OCI-LY3 (cell line): Measurements from ENCODE around the gene CCNQ.

Experiments used
- EZH2phosphoT487 ChIP-seq: fragments of 200-600 bp; shearing (Covaris generic); IDR thresholded peaks from 2 replicates; pipeline ENCODE4 v1.6.1; 2018; ENCODE audit warnings: antibody characterized with exemption, mixed run types, low read depth
- TF ChIP-seq, protein P1 (sequence below): fragments of 200-600, 300-600 bp; sonication (generic); IDR thresholded peaks from 2 replicates; pipeline ENCODE4 v1.5.1; 2014; ENCODE audit warnings: antibody characterized with exemption, low read length, low read depth

DNA sequence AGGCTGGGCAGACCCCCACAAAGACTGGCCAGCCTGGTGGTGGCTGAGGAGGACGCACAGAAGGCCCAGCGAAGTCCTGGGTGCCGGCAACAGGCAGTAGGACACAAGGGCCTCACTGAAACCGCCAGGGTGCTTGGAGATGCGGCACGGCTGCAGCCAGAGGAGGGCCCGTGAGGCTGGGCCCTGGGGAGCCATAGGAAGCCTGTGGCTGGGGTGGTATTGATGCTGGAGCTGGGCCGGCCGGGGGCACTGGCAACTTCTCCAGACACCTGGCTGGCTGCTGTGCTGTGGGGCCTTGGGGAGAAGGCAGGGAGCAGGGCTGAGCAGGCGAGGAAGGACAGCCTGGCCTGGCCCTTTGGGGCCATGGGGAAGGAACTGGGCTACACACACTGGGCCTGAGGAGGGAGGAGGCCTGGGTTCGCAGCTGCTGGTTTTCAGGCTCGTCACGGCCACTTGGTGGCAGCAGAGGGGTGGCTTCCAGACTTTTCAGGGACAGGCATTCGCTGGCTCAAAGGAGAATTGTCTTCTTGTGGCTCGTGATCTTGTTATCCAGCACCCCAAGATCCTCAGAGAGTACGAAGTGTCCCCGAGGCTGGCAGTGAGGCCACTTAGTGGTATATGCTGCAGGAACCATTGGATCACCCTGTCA lies 44.3 kb downstream of the CCNQ start:
- TF ChIP-seq, protein P1, sequence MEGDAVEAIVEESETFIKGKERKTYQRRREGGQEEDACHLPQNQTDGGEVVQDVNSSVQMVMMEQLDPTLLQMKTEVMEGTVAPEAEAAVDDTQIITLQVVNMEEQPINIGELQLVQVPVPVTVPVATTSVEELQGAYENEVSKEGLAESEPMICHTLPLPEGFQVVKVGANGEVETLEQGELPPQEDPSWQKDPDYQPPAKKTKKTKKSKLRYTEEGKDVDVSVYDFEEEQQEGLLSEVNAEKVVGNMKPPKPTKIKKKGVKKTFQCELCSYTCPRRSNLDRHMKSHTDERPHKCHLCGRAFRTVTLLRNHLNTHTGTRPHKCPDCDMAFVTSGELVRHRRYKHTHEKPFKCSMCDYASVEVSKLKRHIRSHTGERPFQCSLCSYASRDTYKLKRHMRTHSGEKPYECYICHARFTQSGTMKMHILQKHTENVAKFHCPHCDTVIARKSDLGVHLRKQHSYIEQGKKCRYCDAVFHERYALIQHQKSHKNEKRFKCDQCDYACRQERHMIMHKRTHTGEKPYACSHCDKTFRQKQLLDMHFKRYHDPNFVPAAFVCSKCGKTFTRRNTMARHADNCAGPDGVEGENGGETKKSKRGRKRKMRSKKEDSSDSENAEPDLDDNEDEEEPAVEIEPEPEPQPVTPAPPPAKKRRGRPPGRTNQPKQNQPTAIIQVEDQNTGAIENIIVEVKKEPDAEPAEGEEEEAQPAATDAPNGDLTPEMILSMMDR, result peak; percentile 75
- TF ChIP-seq EZH2phosphoT487, result no peak
